Immature natural killer cell (primary cell): ENCODE data around the gene ADD2. TPM values are rescaled to one million over a fixed set of nuclear protein-coding genes. Genes with fewer than 3 reads are reported as not detected.
"Not testable (repeated sequence)": the region's sequence is repeated elsewhere in the genome, so short reads cannot be mapped to it uniquely, and the experiment has no call there.

Experiments used
- DNase-seq, 3 donors: peaks; one replicate each; pipeline ENCODE4 v3.0.0; 2022; ENCODE audit warnings: mixed read lengths in 1 of 3
- H3K27ac Mint-ChIP-seq, 6 donors: one replicate each; pipeline ENCODE4 v1.8.0; 2020; ENCODE audit warnings: mixed read lengths in 6 of 6, mild to moderate bottlenecking in 5 of 6, inconsistent platforms in 4 of 6, moderate library complexity in 3 of 6
- H3K27me3 Mint-ChIP-seq, 3 donors: one replicate each; pipeline ENCODE4 v1.8.0; 2020 to 2021; ENCODE audit warnings: low read depth in 3 of 3, mild to moderate bottlenecking in 3 of 3, mixed read lengths in 3 of 3, moderate library complexity in 3 of 3, inconsistent platforms in 1 of 3
- H3K36me3 Mint-ChIP-seq, 3 donors: one replicate each; pipeline ENCODE4 v1.8.0; 2020; ENCODE audit warnings: mixed read lengths in 3 of 3, inconsistent platforms in 2 of 3, mild to moderate bottlenecking in 2 of 3
- H3K4me1 Mint-ChIP-seq, 2 donors: one replicate each; pipeline ENCODE4 v1.8.0; 2020; ENCODE audit warnings: inconsistent platforms in 2 of 2, mild to moderate bottlenecking in 2 of 2, mixed read lengths in 2 of 2, moderate library complexity in 1 of 2
- H3K4me3 Mint-ChIP-seq, 5 donors: one replicate each; pipeline ENCODE4 v1.8.0; 2020; ENCODE audit warnings: mild to moderate bottlenecking in 5 of 5, mixed read lengths in 5 of 5, inconsistent platforms in 3 of 5, moderate library complexity in 3 of 5
- H3K9me3 Mint-ChIP-seq, 6 donors: one replicate each; pipeline ENCODE4 v1.8.0; 2020; ENCODE audit warnings: mild to moderate bottlenecking in 6 of 6, mixed read lengths in 6 of 6, inconsistent platforms in 4 of 6, moderate library complexity in 3 of 6
- polyA plus RNA-seq, 3 donors: library from polyadenylated mRNA; unstranded; fragments of 300-500 nt; fragmentation: Illumina TruSeq; gene quantifications; one replicate each; pipeline ENCODE4 v1.2.3, GENCODE V29; 2021

Gene ADD2
- not detected for polyA plus RNA-seq

DNA sequence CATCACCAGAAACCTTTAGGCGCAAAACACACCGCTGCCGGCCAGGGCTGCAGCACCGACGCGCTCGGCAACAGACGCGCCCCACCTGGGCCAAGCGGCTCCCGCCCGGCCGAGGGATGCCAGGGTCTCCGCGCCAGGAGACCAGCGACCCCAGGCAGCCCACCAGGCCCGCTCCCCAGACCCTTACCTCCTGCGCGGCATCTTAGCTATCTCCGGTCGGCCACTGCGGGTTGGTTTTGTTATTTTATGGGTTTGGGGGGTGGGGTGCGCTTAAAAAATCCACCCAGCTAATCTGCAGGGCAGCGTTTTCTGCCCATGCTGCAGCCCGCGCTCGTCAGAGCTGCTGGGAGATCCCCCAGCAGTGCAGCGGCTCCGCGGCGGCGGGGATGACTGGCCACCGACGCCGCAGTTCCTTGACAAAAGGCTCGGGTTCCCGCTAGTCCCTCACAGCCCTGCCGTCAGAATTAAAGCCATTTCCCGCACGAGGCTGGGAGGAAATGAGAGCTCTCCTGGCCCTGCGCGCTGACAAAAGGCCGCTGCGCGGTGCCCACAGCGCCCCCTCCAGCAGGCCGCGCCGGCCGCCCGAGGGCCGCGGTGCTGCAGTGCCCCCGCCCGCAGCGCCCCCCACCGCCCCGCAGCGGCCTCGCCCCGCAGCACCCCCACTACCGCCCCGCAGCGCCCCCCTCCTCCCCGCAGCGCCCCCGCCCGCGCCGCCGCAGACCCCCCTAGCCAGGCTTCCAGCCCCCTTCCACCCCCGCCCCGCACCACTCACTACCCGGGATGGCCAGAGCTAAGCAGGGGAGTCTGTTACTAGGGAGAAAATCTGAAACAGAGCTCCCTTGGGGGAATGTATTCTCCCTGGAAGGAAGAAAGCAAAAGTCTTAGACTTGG is at the start of gene ADD2:
Gene ADD2, minus strand, starts transcription at position 502 of the 891 bp plus-strand sequence. CDS start 61,792 bp downstream, outside the sequence.
- Mint-ChIP-seq H3K27me3 (peaks cover 16 to 30% (median 20%) of the 10 kb centered on the region in 3 donors), H3K4me1 (peaks cover 15% of the 10 kb centered on the region in 2 donors), H3K4me3 (peak within 1 kb of the TSS; percentile 69 to 89 (median 81)), H3K9me3 (no peaks in the 10 kb centered on the region), H3K27ac (peak within 1 kb of the TSS in 1 of 6 donors; percentile 17), H3K36me3 (no peaks in the 10 kb centered on the region)
- peak; percentile 22 to 36 (median 23) for DNase-seq

GRCh38 chr2:70817284-70817954 is 49.4 kb upstream of the ADD2 start:
- no peak overlapping the region for H3K4me3 Mint-ChIP-seq
- H3K9me3 Mint-ChIP-seq = no peaks in the 10 kb centered on the region
- H3K27ac Mint-ChIP-seq = no peak overlapping the region
- DNase-seq = no peak
- peaks cover 0 to 3% (median 0%) of the 10 kb centered on the region in 3 donors for H3K36me3 Mint-ChIP-seq
- H3K27me3 Mint-ChIP-seq = peaks cover 0 to 5% (median 3%) of the 10 kb centered on the region in 3 donors
- H3K4me1 Mint-ChIP-seq = peaks cover 2 to 4% of the 10 kb centered on the region in 2 donors

- Mint-ChIP-seq H3K4me1 (peaks cover 0 to 1% of the 10 kb centered on the region in 2 donors), H3K4me3 (no peak overlapping the region), H3K36me3 (peaks cover 0 to 3% (median 0%) of the 10 kb centered on the region in 3 donors), H3K27ac (no peak overlapping the region), H3K27me3 (peaks cover 0 to 5% (median 3%) of the 10 kb centered on the region in 3 donors), H3K9me3 (no peaks in the 10 kb centered on the region)
- no peak for DNase-seq
Observed at GRCh38 chr2:70816726-70817125, 48.7 kb upstream of the ADD2 start.

DNA sequence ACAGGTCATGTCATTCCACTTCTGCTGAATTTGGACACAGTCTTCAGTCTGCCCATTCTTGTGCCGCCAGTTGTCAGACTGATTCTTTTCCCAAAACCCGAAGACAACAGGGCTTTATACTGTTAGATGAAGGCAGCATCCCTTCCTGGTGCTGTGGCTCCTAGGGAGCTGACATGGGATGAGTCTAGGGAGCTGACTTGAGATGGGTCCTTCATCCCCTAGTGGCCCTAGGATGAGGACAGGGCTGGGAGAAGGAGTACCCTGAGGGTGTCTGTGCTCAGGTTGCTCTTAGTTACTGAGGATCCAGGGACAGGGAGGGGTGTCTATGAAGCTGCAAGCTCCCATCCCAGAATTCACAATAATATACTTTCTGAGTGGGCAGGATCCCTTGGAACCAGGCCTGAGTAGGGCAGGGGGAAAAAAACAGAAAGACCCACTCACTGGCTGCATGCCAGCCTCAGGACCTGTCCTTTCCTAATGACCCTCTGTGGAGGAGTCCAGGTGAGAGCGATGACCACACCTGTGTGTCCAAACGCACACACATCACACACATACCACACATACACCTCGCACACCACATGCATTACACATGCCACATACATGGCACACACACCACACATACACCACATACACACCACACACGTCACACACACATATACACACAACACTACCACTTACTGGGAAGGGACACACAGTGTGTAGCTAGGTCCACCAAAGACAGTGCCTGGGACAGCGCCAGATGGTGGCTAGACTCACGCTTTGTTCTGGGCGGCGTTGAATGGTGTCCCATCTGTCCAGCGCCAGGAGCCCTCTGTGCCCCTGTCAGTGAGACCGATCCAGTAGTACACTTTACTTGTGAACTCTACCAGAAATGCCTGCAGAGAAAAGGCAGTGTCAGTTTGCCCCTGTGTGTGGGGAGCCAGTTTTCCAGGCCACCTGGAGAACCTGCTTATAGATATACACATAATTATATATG is 41.3 kb upstream of the ADD2 start:
- peak overlapping the region in 2 of 6 donors; percentile 26 to 30 for H3K27ac Mint-ChIP-seq
- DNase-seq = no peak
- H3K4me3 Mint-ChIP-seq = peak overlapping the region in 2 of 5 donors; percentile 7 to 19

GRCh38 chr2:70807828-70808118 is 39.8 kb upstream of the ADD2 start:
- H3K4me3 Mint-ChIP-seq = no peak overlapping the region
- H3K4me1 Mint-ChIP-seq = peaks cover 19 to 20% of the 10 kb centered on the region in 2 donors
- H3K27ac Mint-ChIP-seq = no peak overlapping the region
- no peak for DNase-seq
- H3K36me3 Mint-ChIP-seq = no peaks in the 10 kb centered on the region
- H3K27me3 Mint-ChIP-seq = peaks cover 2 to 5% (median 3%) of the 10 kb centered on the region in 3 donors
- no peaks in the 10 kb centered on the region for H3K9me3 Mint-ChIP-seq

More for the DNA sequence above, 41.3 kb upstream of the ADD2 start:
- Mint-ChIP-seq H3K36me3 (no peaks in the 10 kb centered on the region), H3K9me3 (no peaks in the 10 kb centered on the region), H3K4me1 (peaks cover 18 to 19% of the 10 kb centered on the region in 2 donors), H3K27me3 (peaks cover 0 to 5% (median 2%) of the 10 kb centered on the region in 3 donors)

- Mint-ChIP-seq H3K36me3 (no peaks in the 10 kb centered on the region), H3K4me1 (peaks cover 19 to 20% of the 10 kb centered on the region in 2 donors), H3K27me3 (peaks cover 2 to 5% (median 3%) of the 10 kb centered on the region in 3 donors), H3K4me3 (no peak overlapping the region), H3K9me3 (no peaks in the 10 kb centered on the region), H3K27ac (no peak overlapping the region)
- no peak for DNase-seq
Observed at GRCh38 chr2:70807102-70807827, 39.3 kb upstream of the ADD2 start.

GRCh38 chr2:70806620-70807019 is 38.6 kb upstream of the ADD2 start:
- Mint-ChIP-seq H3K27me3 (peaks cover 2 to 5% (median 3%) of the 10 kb centered on the region in 3 donors), H3K36me3 (no peaks in the 10 kb centered on the region), H3K27ac (no peak overlapping the region), H3K9me3 (no peaks in the 10 kb centered on the region), H3K4me3 (peak overlapping the region in 1 of 5 donors; percentile 25), H3K4me1 (peaks cover 19 to 20% of the 10 kb centered on the region in 2 donors)
- DNase-seq = no peak

- Mint-ChIP-seq H3K4me1 (peaks cover 19 to 20% of the 10 kb centered on the region in 2 donors), H3K4me3 (no peak overlapping the region), H3K36me3 (no peaks in the 10 kb centered on the region), H3K9me3 (no peaks in the 10 kb centered on the region), H3K27ac (no peak overlapping the region), H3K27me3 (peaks cover 2 to 6% (median 5%) of the 10 kb centered on the region in 3 donors)
- no peak for DNase-seq
Observed at GRCh38 chr2:70806013-70806412, 38.0 kb upstream of the ADD2 start.

GRCh38 chr2:70801607-70802263 is 33.7 kb upstream of the ADD2 start:
- Mint-ChIP-seq H3K4me1 (peaks cover 17 to 24% of the 10 kb centered on the region in 2 donors), H3K27me3 (peaks cover 0 to 10% (median 3%) of the 10 kb centered on the region in 3 donors), H3K4me3 (no peak overlapping the region), H3K27ac (no peak overlapping the region), H3K9me3 (peaks cover 0 to 8% (median 1%) of the 10 kb centered on the region in 6 donors), H3K36me3 (peaks cover 6 to 8% (median 7%) of the 10 kb centered on the region in 3 donors)
- no peak for DNase-seq

- Mint-ChIP-seq H3K27me3 (peaks cover 0 to 10% (median 0%) of the 10 kb centered on the region in 3 donors), H3K9me3 (peaks cover 0 to 8% (median 1%) of the 10 kb centered on the region in 6 donors), H3K4me3 (no peak overlapping the region), H3K36me3 (peaks cover 6 to 8% (median 7%) of the 10 kb centered on the region in 3 donors), H3K4me1 (peaks cover 17 to 24% of the 10 kb centered on the region in 2 donors), H3K27ac (no peak overlapping the region)
- DNase-seq = no peak
Observed at GRCh38 chr2:70799706-70800105, 31.7 kb upstream of the ADD2 start.

DNA sequence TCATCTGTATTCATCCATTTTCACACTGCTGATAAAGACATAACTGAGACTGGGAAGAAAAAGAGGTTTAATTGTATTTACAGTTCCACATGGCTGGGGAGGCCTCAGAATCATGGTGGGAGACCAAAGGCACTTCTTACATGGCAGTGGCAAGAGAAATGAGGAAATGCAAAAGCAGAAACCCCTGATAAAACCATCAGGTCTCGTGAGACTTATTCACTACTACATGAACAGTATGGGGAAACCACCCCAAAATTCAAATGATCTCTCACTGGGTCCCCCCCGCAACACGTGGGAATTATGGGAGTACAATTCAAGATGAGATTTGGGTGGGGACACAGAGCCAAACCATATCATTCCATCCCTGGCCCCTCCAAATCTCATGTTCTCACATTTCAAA is 30.0 kb upstream of the ADD2 start:
- H3K4me3 Mint-ChIP-seq = peak overlapping the region in 1 of 5 donors; percentile 14
- not testable (repeated sequence) for H3K9me3 Mint-ChIP-seq, H3K36me3 Mint-ChIP-seq, DNase-seq, H3K27ac Mint-ChIP-seq, H3K27me3 Mint-ChIP-seq
- H3K4me1 Mint-ChIP-seq = peaks cover 17 to 22% of the 10 kb centered on the region in 2 donors

GRCh38 chr2:70797506-70797905 is 29.5 kb upstream of the ADD2 start:
- DNase-seq = no peak
- peaks cover 0 to 8% (median 1%) of the 10 kb centered on the region in 6 donors for H3K9me3 Mint-ChIP-seq
- peaks cover 17 to 22% of the 10 kb centered on the region in 2 donors for H3K4me1 Mint-ChIP-seq
- no peak overlapping the region for H3K4me3 Mint-ChIP-seq
- peaks cover 0 to 7% (median 2%) of the 10 kb centered on the region in 3 donors for H3K27me3 Mint-ChIP-seq
- no peak overlapping the region for H3K27ac Mint-ChIP-seq
- H3K36me3 Mint-ChIP-seq = peaks cover 6 to 8% (median 7%) of the 10 kb centered on the region in 3 donors
